ENCODE results near the gene GPER1.

GPER1 gene

GRCh38 chr7:1103009-1103788, 15.3 kb downstream of the GPER1 start:
- H3K4me3 ChIP-seq (ENCODE audit: insufficient read depth, low read depth, low read length, poor library complexity, severe bottlenecking): peak overlapping the region; percentile 8
- no peaks in the 10 kb centered on the region for H3K9me3 ChIP-seq (ENCODE audit: control insufficient read depth, low read length)
- no peaks in the 10 kb centered on the region for H3K27me3 ChIP-seq (replicated peaks; ENCODE audit: control insufficient read depth, insufficient read depth, low read length, poor library complexity, severe bottlenecking)
- DNase-seq: no peak
- H3K36me3 ChIP-seq (ENCODE audit: control insufficient read depth, insufficient read depth, low read length): no peaks in the 10 kb centered on the region
- H3K4me1 ChIP-seq (ENCODE audit: control insufficient read depth, insufficient read depth, low read length, poor library complexity, severe bottlenecking): no peaks in the 10 kb centered on the region
- H3K27ac ChIP-seq (ENCODE audit: insufficient read depth, low read length, poor library complexity, severe bottlenecking): no peak overlapping the region

- DNase-seq: no peak
- Histone ChIP-seq H3K9me3 (ENCODE audit: control insufficient read depth, low read length) (no peaks in the 10 kb centered on the region), H3K4me3 (ENCODE audit: insufficient read depth, low read depth, low read length, poor library complexity, severe bottlenecking) (no peak overlapping the region), H3K36me3 (ENCODE audit: control insufficient read depth, insufficient read depth, low read length) (no peaks in the 10 kb centered on the region), H3K27ac (ENCODE audit: insufficient read depth, low read length, poor library complexity, severe bottlenecking) (no peak overlapping the region), H3K27me3 (replicated peaks; ENCODE audit: control insufficient read depth, insufficient read depth, low read length, poor library complexity, severe bottlenecking) (no peaks in the 10 kb centered on the region), H3K4me1 (ENCODE audit: control insufficient read depth, insufficient read depth, low read length, poor library complexity, severe bottlenecking) (no peaks in the 10 kb centered on the region)
These were observed 16.0 kb downstream of the GPER1 start for GRCh38 chr7:1103789-1104515.

GRCh38 chr7:1104516-1105179, 16.7 kb downstream of the GPER1 start:
- Histone ChIP-seq H3K27ac (ENCODE audit: insufficient read depth, low read length, poor library complexity, severe bottlenecking) (no peak overlapping the region), H3K4me3 (ENCODE audit: insufficient read depth, low read depth, low read length, poor library complexity, severe bottlenecking) (no peak overlapping the region), H3K36me3 (ENCODE audit: control insufficient read depth, insufficient read depth, low read length) (no peaks in the 10 kb centered on the region), H3K9me3 (ENCODE audit: control insufficient read depth, low read length) (no peaks in the 10 kb centered on the region), H3K4me1 (ENCODE audit: control insufficient read depth, insufficient read depth, low read length, poor library complexity, severe bottlenecking) (no peaks in the 10 kb centered on the region), H3K27me3 (replicated peaks; ENCODE audit: control insufficient read depth, insufficient read depth, low read length, poor library complexity, severe bottlenecking) (no peaks in the 10 kb centered on the region)
- no peak for DNase-seq

GRCh38 chr7:1105189-1105588, 17.3 kb downstream of the GPER1 start:
- no peaks in the 10 kb centered on the region for H3K36me3 ChIP-seq (ENCODE audit: control insufficient read depth, insufficient read depth, low read length)
- no peaks in the 10 kb centered on the region for H3K27me3 ChIP-seq (replicated peaks; ENCODE audit: control insufficient read depth, insufficient read depth, low read length, poor library complexity, severe bottlenecking)
- no peak overlapping the region for H3K4me3 ChIP-seq (ENCODE audit: insufficient read depth, low read depth, low read length, poor library complexity, severe bottlenecking)
- H3K9me3 ChIP-seq (ENCODE audit: control insufficient read depth, low read length): no peaks in the 10 kb centered on the region
- H3K4me1 ChIP-seq (ENCODE audit: control insufficient read depth, insufficient read depth, low read length, poor library complexity, severe bottlenecking): no peaks in the 10 kb centered on the region
- DNase-seq: no peak
- no peak overlapping the region for H3K27ac ChIP-seq (ENCODE audit: insufficient read depth, low read length, poor library complexity, severe bottlenecking)

GRCh38 chr7:1106063-1106792, 18.3 kb downstream of the GPER1 start:
- H3K9me3 ChIP-seq (ENCODE audit: control insufficient read depth, low read length): no peaks in the 10 kb centered on the region
- H3K27ac ChIP-seq (ENCODE audit: insufficient read depth, low read length, poor library complexity, severe bottlenecking): no peak overlapping the region
- H3K36me3 ChIP-seq (ENCODE audit: control insufficient read depth, insufficient read depth, low read length): no peaks in the 10 kb centered on the region
- H3K4me1 ChIP-seq (ENCODE audit: control insufficient read depth, insufficient read depth, low read length, poor library complexity, severe bottlenecking): no peaks in the 10 kb centered on the region
- H3K4me3 ChIP-seq (ENCODE audit: insufficient read depth, low read depth, low read length, poor library complexity, severe bottlenecking): no peak overlapping the region
- no peak for DNase-seq
- H3K27me3 ChIP-seq (replicated peaks; ENCODE audit: control insufficient read depth, insufficient read depth, low read length, poor library complexity, severe bottlenecking): no peaks in the 10 kb centered on the region

GRCh38 chr7:1106793-1107421, 19.0 kb downstream of the GPER1 start:
- Histone ChIP-seq H3K27me3 (replicated peaks; ENCODE audit: control insufficient read depth, insufficient read depth, low read length, poor library complexity, severe bottlenecking) (no peaks in the 10 kb centered on the region), H3K27ac (ENCODE audit: insufficient read depth, low read length, poor library complexity, severe bottlenecking) (no peak overlapping the region), H3K9me3 (ENCODE audit: control insufficient read depth, low read length) (no peaks in the 10 kb centered on the region), H3K4me3 (ENCODE audit: insufficient read depth, low read depth, low read length, poor library complexity, severe bottlenecking) (no peak overlapping the region), H3K36me3 (ENCODE audit: control insufficient read depth, insufficient read depth, low read length) (no peaks in the 10 kb centered on the region), H3K4me1 (ENCODE audit: control insufficient read depth, insufficient read depth, low read length, poor library complexity, severe bottlenecking) (no peaks in the 10 kb centered on the region)
- DNase-seq: no peak

- H3K27me3 ChIP-seq (replicated peaks; ENCODE audit: control insufficient read depth, insufficient read depth, low read length, poor library complexity, severe bottlenecking): no peaks in the 10 kb centered on the region
- H3K27ac ChIP-seq (ENCODE audit: insufficient read depth, low read length, poor library complexity, severe bottlenecking): no peak overlapping the region
- no peaks in the 10 kb centered on the region for H3K36me3 ChIP-seq (ENCODE audit: control insufficient read depth, insufficient read depth, low read length)
- H3K4me3 ChIP-seq (ENCODE audit: insufficient read depth, low read depth, low read length, poor library complexity, severe bottlenecking): no peak overlapping the region
- H3K9me3 ChIP-seq (ENCODE audit: control insufficient read depth, low read length): no peaks in the 10 kb centered on the region
- no peaks in the 10 kb centered on the region for H3K4me1 ChIP-seq (ENCODE audit: control insufficient read depth, insufficient read depth, low read length, poor library complexity, severe bottlenecking)
- no peak for DNase-seq
These were observed 20.5 kb downstream of the GPER1 start for GRCh38 chr7:1108264-1108920.

- Histone ChIP-seq H3K4me1 (ENCODE audit: control insufficient read depth, insufficient read depth, low read length, poor library complexity, severe bottlenecking) (no peaks in the 10 kb centered on the region), H3K27ac (ENCODE audit: insufficient read depth, low read length, poor library complexity, severe bottlenecking) (no peak overlapping the region), H3K9me3 (ENCODE audit: control insufficient read depth, low read length) (no peaks in the 10 kb centered on the region), H3K27me3 (replicated peaks; ENCODE audit: control insufficient read depth, insufficient read depth, low read length, poor library complexity, severe bottlenecking) (no peaks in the 10 kb centered on the region), H3K36me3 (ENCODE audit: control insufficient read depth, insufficient read depth, low read length) (no peaks in the 10 kb centered on the region), H3K4me3 (ENCODE audit: insufficient read depth, low read depth, low read length, poor library complexity, severe bottlenecking) (no peak overlapping the region)
- no peak for DNase-seq
These were observed 21.8 kb downstream of the GPER1 start for GRCh38 chr7:1109581-1110310.

- no peaks in the 10 kb centered on the region for H3K4me1 ChIP-seq (ENCODE audit: control insufficient read depth, insufficient read depth, low read length, poor library complexity, severe bottlenecking)
- no peaks in the 10 kb centered on the region for H3K27me3 ChIP-seq (replicated peaks; ENCODE audit: control insufficient read depth, insufficient read depth, low read length, poor library complexity, severe bottlenecking)
- no peaks in the 10 kb centered on the region for H3K36me3 ChIP-seq (ENCODE audit: control insufficient read depth, insufficient read depth, low read length)
- no peak overlapping the region for H3K27ac ChIP-seq (ENCODE audit: insufficient read depth, low read length, poor library complexity, severe bottlenecking)
- no peak overlapping the region for H3K4me3 ChIP-seq (ENCODE audit: insufficient read depth, low read depth, low read length, poor library complexity, severe bottlenecking)
- no peaks in the 10 kb centered on the region for H3K9me3 ChIP-seq (ENCODE audit: control insufficient read depth, low read length)
- DNase-seq: no peak
These were observed 22.4 kb downstream of the GPER1 start for GRCh38 chr7:1110358-1110757.
